Breast epithelium (tissue), 4 donors: Measurements from ENCODE around the gene KIF14. TPM values are rescaled to one million over a fixed set of nuclear protein-coding genes. Genes with fewer than 3 reads are reported as not detected.

Experiments
- DNase-seq, 2 donors: peaks; one replicate each; pipeline ENCODE4 v3.0.0-alpha.2; 2019; ENCODE audit warnings: low spot score in 2 of 2
- H3K27ac ChIP-seq, 2 donors: fragments of 200-600 bp; sonication (generic) in 1 of 2; one replicate each; pipeline ENCODE4 v1.5.1; 2016 to 2019; ENCODE audit warnings: mild to moderate bottlenecking in 1 of 2
- H3K27me3 ChIP-seq, 2 donors: fragments of 200-600 bp; sonication (generic) in 1 of 2; one replicate each; pipeline versions ENCODE4 v1.5.1 to v1.6.0; 2017 to 2019; ENCODE audit warnings: control low read depth in 1 of 2, mild to moderate bottlenecking in 1 of 2
- H3K36me3 ChIP-seq: fragments of 200-600 bp; one replicate; pipeline ENCODE4 v1.5.1; 2019
- H3K4me1 ChIP-seq, 2 donors: fragments of 200-600 bp; sonication (generic); one replicate each; pipeline ENCODE4 v1.5.1; 2016 to 2019; ENCODE audit warnings: control low read depth in 1 of 2
- H3K4me3 ChIP-seq, 3 donors: fragments of 200-600 bp; sonication (generic); 1 replicate in 2 of 3; 2 replicates in 1 of 3; pipeline ENCODE4 v1.5.1; 2016 to 2019; ENCODE audit warnings: mild to moderate bottlenecking in 3 of 3, moderate library complexity in 2 of 3
- H3K9me3 ChIP-seq, 2 donors: fragments of 200-600 bp; sonication (generic) in 1 of 2; one replicate each; pipeline ENCODE4 v1.5.1; 2016 to 2019; ENCODE audit warnings: control low read depth in 1 of 2
- CTCF ChIP-seq, 3 donors: fragments of 450-650 bp; IDR thresholded peaks; one replicate each; pipeline ENCODE4 v1.5.1; 2016 to 2017; ENCODE audit warnings: antibody characterized with exemption in 3 of 3, mild to moderate bottlenecking in 3 of 3, moderate library complexity in 3 of 3
- POLR2A ChIP-seq: fragments of 450-650 bp; IDR thresholded peaks from one replicate; pipeline ENCODE4 v1.6.1; 2016; ENCODE audit warnings: antibody characterized with exemption, mild to moderate bottlenecking, moderate library complexity
- POLR2AphosphoS5 ChIP-seq, 3 donors: sonication (generic); formaldehyde crosslinking; IDR thresholded peaks; one replicate each; pipeline ENCODE4 v1.6.1; 2017; ENCODE audit warnings: antibody characterized with exemption in 3 of 3
- intact Hi-C: fragments of 100-400 bp; cut with DNase I; formaldehyde crosslinking; loops from one replicate; pipeline ENCODE4 v1.15.1; 2023; ENCODE audit warnings: low total_unique reads
- total RNA-seq, 3 donors: library from RNA; depleted of rRNA; stranded (reverse); fragments of >200 nt; gene quantifications; one replicate each; pipeline ENCODE4 v1.1.0, GENCODE V29; 2016

The KIF14 gene
- total RNA-seq, 3 donors from 2014 or later, result under 0.01 to 0.64 (median 0.29) TPM

- Histone ChIP-seq H3K36me3 (no peaks in the 10 kb centered on the region), H3K27me3 (no peaks in the 10 kb centered on the region), H3K4me3 (no peak overlapping the region), H3K27ac (no peak overlapping the region), H3K4me1 (no peaks in the 10 kb centered on the region), H3K9me3 (no peaks in the 10 kb centered on the region)
- DNase-seq, result no peak
- intact Hi-C loops, result no loop called here
- no peak for TF ChIP-seq POLR2A
- TF ChIP-seq POLR2AphosphoS5 (IDR thresholded peaks at IDR 0.05), result no peak
- TF ChIP-seq CTCF (IDR thresholded peaks at IDR 0.05), result no peak
Measured at GRCh38 chr1:200550367-200550766, 70.2 kb downstream of the KIF14 start.

GRCh38 chr1:200547386-200547785, 73.2 kb downstream of the KIF14 start:
- DNase-seq, result no peak
- Histone ChIP-seq H3K4me3 (no peak overlapping the region), H3K36me3 (no peaks in the 10 kb centered on the region), H3K27me3 (no peaks in the 10 kb centered on the region), H3K9me3 (no peaks in the 10 kb centered on the region), H3K4me1 (no peaks in the 10 kb centered on the region), H3K27ac (no peak overlapping the region)
- intact Hi-C loops, result no loop called here
- TF ChIP-seq POLR2AphosphoS5 (IDR thresholded peaks at IDR 0.05), result no peak
- no peak for TF ChIP-seq CTCF (IDR thresholded peaks at IDR 0.05)

- H3K27ac ChIP-seq, result no peak overlapping the region
- no peaks in the 10 kb centered on the region for H3K27me3 ChIP-seq
- no peaks in the 10 kb centered on the region for H3K9me3 ChIP-seq
- intact Hi-C loops, result no loop called here
- no peaks in the 10 kb centered on the region for H3K4me1 ChIP-seq
- no peaks in the 10 kb centered on the region for H3K36me3 ChIP-seq
- TF ChIP-seq CTCF (IDR thresholded peaks at IDR 0.05) (no peak), POLR2A (no peak), POLR2AphosphoS5 (IDR thresholded peaks at IDR 0.05) (no peak)
- no peak overlapping the region for H3K4me3 ChIP-seq
- DNase-seq, result no peak
Measured at GRCh38 chr1:200546577-200546976, 74.0 kb downstream of the KIF14 start.

GRCh38 chr1:200542162-200542561, 78.4 kb downstream of the KIF14 start:
- Histone ChIP-seq H3K4me1 (no peaks in the 10 kb centered on the region), H3K9me3 (no peaks in the 10 kb centered on the region), H3K36me3 (no peaks in the 10 kb centered on the region), H3K4me3 (no peak overlapping the region), H3K27ac (no peak overlapping the region), H3K27me3 (no peaks in the 10 kb centered on the region)
- no peak for DNase-seq
- intact Hi-C loops, result no loop called here
- TF ChIP-seq POLR2AphosphoS5 (IDR thresholded peaks at IDR 0.05), result no peak
- no peak for TF ChIP-seq POLR2A
- TF ChIP-seq CTCF (IDR thresholded peaks at IDR 0.05), result no peak

GRCh38 chr1:200540281-200540680, 80.3 kb downstream of the KIF14 start:
- no peak overlapping the region for H3K27ac ChIP-seq
- intact Hi-C loops, result no loop called here
- TF ChIP-seq POLR2AphosphoS5 (IDR thresholded peaks at IDR 0.05), result no peak
- no peak for TF ChIP-seq CTCF (IDR thresholded peaks at IDR 0.05)
- TF ChIP-seq POLR2A, result no peak
- H3K36me3 ChIP-seq, result no peaks in the 10 kb centered on the region
- H3K27me3 ChIP-seq, result no peaks in the 10 kb centered on the region
- DNase-seq, result no peak
- no peaks in the 10 kb centered on the region for H3K4me1 ChIP-seq
- H3K4me3 ChIP-seq, result no peak overlapping the region
- H3K9me3 ChIP-seq, result no peaks in the 10 kb centered on the region
